ENCODE results near the gene RRAS2. TPM values are rescaled to one million over a fixed set of nuclear protein-coding genes. Genes with fewer than 3 reads are reported as not detected.

The RRAS2 gene
- total RNA-seq, 4 donors from 2014 or later: 24.1 to 28.5 (median 25.5) TPM

DNA sequence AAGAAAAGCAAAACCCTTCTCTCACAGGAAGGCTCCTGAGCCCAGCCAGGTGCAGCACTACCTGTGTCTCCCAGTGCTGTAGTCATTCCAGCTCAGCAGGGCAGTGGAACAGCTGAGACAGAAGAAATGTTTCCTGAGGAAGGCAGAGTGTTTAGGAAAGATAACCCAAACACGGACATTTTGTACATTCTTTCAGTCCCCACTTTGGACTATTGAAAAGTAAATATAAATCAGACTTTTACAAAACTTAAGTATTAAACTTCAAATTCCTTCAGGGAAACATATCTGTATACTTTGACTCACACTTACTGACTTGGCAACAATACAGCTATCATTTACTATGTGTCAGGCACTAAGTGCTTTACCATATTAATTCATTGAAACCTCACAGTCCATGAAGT is 40.4 kb downstream of the RRAS2 start:
- Histone ChIP-seq H3K4me1 (no peaks in the 10 kb centered on the region), H3K27me3 (no peaks in the 10 kb centered on the region), H3K9me3 (no peaks in the 10 kb centered on the region), H3K27ac (no peak overlapping the region), H3K4me3 (no peak overlapping the region), H3K36me3 (no peaks in the 10 kb centered on the region)
- DNase-seq (ENCODE audit: low spot score in 2 of 2): no peak
- TF ChIP-seq EP300 (IDR thresholded peaks at IDR 0.05) (no peak), POLR2AphosphoS5 (IDR thresholded peaks at IDR 0.05) (no peak), POLR2A (IDR thresholded peaks at IDR 0.05) (no peak)
- TF ChIP-seq, protein P1, sequence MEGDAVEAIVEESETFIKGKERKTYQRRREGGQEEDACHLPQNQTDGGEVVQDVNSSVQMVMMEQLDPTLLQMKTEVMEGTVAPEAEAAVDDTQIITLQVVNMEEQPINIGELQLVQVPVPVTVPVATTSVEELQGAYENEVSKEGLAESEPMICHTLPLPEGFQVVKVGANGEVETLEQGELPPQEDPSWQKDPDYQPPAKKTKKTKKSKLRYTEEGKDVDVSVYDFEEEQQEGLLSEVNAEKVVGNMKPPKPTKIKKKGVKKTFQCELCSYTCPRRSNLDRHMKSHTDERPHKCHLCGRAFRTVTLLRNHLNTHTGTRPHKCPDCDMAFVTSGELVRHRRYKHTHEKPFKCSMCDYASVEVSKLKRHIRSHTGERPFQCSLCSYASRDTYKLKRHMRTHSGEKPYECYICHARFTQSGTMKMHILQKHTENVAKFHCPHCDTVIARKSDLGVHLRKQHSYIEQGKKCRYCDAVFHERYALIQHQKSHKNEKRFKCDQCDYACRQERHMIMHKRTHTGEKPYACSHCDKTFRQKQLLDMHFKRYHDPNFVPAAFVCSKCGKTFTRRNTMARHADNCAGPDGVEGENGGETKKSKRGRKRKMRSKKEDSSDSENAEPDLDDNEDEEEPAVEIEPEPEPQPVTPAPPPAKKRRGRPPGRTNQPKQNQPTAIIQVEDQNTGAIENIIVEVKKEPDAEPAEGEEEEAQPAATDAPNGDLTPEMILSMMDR (IDR thresholded peaks at IDR 0.05): no peak
- 69% methylated on average over 1 of the region's 1 CpG for WGBS

DNA sequence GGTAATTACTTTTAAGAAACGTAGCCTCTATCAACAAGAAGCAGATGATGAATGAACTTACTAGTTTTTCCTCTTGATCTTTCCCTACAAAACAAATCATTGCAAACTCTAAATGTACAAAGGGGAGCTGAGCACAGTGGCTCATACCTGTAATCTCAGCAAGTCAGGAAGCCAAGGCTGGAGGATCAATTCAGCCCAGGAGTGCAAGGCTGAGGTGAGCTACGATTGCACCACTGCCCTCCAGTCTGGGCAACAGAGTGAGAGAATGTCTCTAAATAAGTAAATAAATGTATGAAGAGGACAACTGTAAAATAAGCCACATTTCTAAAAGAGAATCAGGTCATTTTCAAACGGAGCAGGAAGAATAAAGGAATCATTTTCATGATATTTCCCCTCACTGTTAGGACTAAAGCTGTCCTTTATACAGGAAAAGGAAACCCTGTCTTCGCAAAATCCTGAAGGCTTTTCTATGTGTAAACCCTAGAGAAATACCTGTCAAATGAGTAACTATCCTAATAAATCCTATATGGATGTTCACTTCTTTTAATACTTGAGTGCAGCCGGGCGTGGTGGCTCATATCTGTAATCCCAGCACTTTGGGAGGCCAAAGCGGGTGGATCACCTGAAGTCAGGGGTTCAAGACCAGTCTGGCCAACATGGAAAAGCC is 41.2 kb downstream of the RRAS2 start:
- no peak overlapping the region for H3K4me3 ChIP-seq
- H3K27ac ChIP-seq: no peak overlapping the region
- DNase-seq (ENCODE audit: low spot score in 2 of 2): no peak
- H3K27me3 ChIP-seq: no peaks in the 10 kb centered on the region
- H3K4me1 ChIP-seq: peaks cover under 1% of the 10 kb centered on the region
- TF ChIP-seq POLR2AphosphoS5 (IDR thresholded peaks at IDR 0.05): no peak
- TF ChIP-seq, protein P1 (IDR thresholded peaks at IDR 0.05): no peak
- no peak for TF ChIP-seq POLR2A (IDR thresholded peaks at IDR 0.05)
- no peak for TF ChIP-seq EP300 (IDR thresholded peaks at IDR 0.05)
- H3K36me3 ChIP-seq: no peaks in the 10 kb centered on the region
- WGBS: 88% methylated on average over 7 of the region's 7 CpGs
- no peaks in the 10 kb centered on the region for H3K9me3 ChIP-seq

DNA sequence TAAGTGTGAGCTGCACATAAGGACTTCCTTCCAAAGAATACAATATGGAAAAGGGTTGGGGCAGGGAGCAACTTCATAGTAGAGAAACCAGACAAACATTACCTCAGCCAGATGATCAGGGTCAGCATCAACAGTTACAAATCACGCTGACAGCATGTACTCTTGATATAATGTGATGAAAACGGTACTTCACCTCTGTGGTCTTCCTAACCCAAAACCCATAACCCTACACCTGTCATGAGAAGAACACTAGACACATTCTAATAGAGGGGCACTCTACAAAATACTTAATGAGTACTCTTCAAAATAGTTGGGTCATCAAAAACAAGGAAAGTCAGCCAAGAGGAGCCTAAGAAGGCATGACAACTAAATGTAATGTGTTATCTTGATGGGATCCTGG is 43.9 kb downstream of the RRAS2 start:
- TF ChIP-seq EP300 (IDR thresholded peaks at IDR 0.05) (no peak), POLR2A (IDR thresholded peaks at IDR 0.05) (no peak), POLR2AphosphoS5 (IDR thresholded peaks at IDR 0.05) (no peak)
- TF ChIP-seq, protein P1 (IDR thresholded peaks at IDR 0.05): no peak
- no peak for DNase-seq (ENCODE audit: low spot score in 2 of 2)
- no peaks in the 10 kb centered on the region for H3K9me3 ChIP-seq
- WGBS: 86% methylated on average over 2 of the region's 2 CpGs
- H3K27ac ChIP-seq: no peak overlapping the region
- H3K4me3 ChIP-seq: no peak overlapping the region
- peaks cover 2% of the 10 kb centered on the region for H3K4me1 ChIP-seq
- H3K27me3 ChIP-seq: no peaks in the 10 kb centered on the region
- H3K36me3 ChIP-seq: no peaks in the 10 kb centered on the region

DNA sequence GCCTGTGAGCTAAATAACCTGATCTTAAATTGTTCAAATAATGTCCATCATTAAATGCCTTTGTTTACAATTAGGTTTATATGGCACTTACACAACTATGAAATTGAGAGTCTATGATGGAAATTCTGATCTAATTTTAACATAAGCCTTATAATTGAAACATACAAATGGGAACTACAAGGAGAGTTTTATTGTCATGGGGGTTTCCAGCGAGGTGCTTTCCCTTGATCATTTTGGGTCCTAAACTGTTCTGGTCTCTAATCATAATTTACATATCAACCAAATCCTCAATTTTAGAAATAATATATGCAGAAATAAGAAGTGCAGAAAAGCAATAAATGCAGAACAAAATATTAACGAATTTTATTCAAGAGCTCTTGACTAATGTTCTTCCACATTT is 44.9 kb downstream of the RRAS2 start:
- no peak overlapping the region for H3K4me3 ChIP-seq
- DNase-seq (ENCODE audit: low spot score in 2 of 2): no peak
- no peaks in the 10 kb centered on the region for H3K9me3 ChIP-seq
- no peak for TF ChIP-seq EP300 (IDR thresholded peaks at IDR 0.05)
- TF ChIP-seq, protein P1 (IDR thresholded peaks at IDR 0.05): no peak
- no peak for TF ChIP-seq POLR2AphosphoS5 (IDR thresholded peaks at IDR 0.05)
- TF ChIP-seq POLR2A (IDR thresholded peaks at IDR 0.05): no peak
- H3K36me3 ChIP-seq: no peaks in the 10 kb centered on the region
- no peak overlapping the region for H3K27ac ChIP-seq
- no peaks in the 10 kb centered on the region for H3K27me3 ChIP-seq
- WGBS: 77% methylated on average over 2 of the region's 2 CpGs
- peaks cover 8% of the 10 kb centered on the region for H3K4me1 ChIP-seq

DNA sequence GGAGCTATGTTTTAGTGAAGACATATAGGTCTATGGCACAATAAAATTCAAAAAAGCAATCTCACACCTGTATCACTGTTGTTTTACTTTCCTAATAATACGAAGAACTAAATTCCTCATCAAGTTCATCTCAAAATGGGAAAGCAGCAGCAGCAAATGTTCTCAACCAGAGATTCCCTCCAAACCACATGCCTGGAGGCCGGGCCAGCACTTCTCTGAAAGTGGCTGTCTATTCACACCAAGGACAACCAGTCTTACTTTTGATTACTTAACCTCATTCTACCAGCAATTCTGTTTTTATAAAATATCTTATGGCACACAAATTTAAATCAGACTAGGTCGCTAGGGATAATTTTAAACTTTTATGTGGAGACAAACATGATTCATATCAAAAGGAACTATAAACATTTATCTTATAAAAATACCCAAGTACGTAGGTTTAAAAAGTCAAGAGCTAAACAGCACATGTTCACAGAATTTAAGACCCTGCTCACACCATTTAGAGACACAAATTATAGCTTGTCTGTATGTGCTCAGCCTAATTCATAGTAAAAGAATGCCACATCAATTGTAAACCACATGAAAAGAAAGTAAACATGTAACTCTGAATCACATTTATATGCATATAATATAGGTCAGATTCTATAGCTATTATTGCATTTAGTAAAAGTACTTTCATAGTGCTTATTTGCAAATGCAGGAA is 46.1 kb downstream of the RRAS2 start:
- DNase-seq (ENCODE audit: low spot score in 2 of 2): no peak
- H3K4me1 ChIP-seq: peaks cover 16% of the 10 kb centered on the region
- no peaks in the 10 kb centered on the region for H3K9me3 ChIP-seq
- no peak overlapping the region for H3K4me3 ChIP-seq
- 84% methylated on average over 4 of the region's 4 CpGs for WGBS
- no peaks in the 10 kb centered on the region for H3K36me3 ChIP-seq
- H3K27me3 ChIP-seq: no peaks in the 10 kb centered on the region
- H3K27ac ChIP-seq: no peak overlapping the region
- TF ChIP-seq EP300 (IDR thresholded peaks at IDR 0.05) (no peak), POLR2A (IDR thresholded peaks at IDR 0.05) (no peak), POLR2AphosphoS5 (IDR thresholded peaks at IDR 0.05) (no peak)
- TF ChIP-seq, protein P1 (IDR thresholded peaks at IDR 0.05): no peak
